Breast epithelium (tissue), 3 donors: ENCODE data around the gene SPSB3.

Experiments
- POLR2A ChIP-seq: fragments of 450-650 bp; IDR thresholded peaks from one replicate; pipeline ENCODE4 v1.6.1; 2016; ENCODE audit warnings: antibody characterized with exemption, mild to moderate bottlenecking, moderate library complexity
- TF ChIP-seq, protein P1 (sequence below), 3 donors: fragments of 450-650 bp; IDR thresholded peaks; one replicate each; pipeline ENCODE4 v1.5.1; 2016 to 2017; ENCODE audit warnings: antibody characterized with exemption in 3 of 3, mild to moderate bottlenecking in 3 of 3, moderate library complexity in 3 of 3

DNA sequence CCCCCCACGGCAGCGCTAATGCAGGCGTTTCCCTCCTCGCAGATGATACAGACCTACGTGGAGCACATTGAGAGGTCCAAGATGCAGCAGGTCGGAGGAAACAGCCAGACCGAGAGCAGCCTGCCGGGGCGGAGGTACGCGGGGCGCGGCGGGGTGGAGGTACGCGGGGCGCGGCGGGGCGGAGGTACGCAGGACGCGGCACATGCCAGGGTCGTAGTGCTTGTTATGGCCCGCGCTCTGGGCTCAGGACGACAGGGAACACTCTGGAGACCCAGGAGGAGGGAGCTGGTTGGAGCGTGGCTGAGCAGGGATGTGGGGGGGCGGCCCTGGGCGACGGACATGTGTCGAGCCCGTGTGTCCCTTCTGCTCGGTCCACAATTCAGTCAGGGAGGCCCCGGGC lies 52.9 kb downstream of the SPSB3 start:
- TF ChIP-seq, protein P1, sequence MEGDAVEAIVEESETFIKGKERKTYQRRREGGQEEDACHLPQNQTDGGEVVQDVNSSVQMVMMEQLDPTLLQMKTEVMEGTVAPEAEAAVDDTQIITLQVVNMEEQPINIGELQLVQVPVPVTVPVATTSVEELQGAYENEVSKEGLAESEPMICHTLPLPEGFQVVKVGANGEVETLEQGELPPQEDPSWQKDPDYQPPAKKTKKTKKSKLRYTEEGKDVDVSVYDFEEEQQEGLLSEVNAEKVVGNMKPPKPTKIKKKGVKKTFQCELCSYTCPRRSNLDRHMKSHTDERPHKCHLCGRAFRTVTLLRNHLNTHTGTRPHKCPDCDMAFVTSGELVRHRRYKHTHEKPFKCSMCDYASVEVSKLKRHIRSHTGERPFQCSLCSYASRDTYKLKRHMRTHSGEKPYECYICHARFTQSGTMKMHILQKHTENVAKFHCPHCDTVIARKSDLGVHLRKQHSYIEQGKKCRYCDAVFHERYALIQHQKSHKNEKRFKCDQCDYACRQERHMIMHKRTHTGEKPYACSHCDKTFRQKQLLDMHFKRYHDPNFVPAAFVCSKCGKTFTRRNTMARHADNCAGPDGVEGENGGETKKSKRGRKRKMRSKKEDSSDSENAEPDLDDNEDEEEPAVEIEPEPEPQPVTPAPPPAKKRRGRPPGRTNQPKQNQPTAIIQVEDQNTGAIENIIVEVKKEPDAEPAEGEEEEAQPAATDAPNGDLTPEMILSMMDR (IDR thresholded peaks at IDR 0.05) = no peak
- no peak for TF ChIP-seq POLR2A
